ENCODE data around the gene KRT17.
"Not testable (repeated sequence)": the region's sequence is repeated elsewhere in the genome, so short reads cannot be mapped to it uniquely, and the experiment has no call there.

Gene KRT17

GRCh38 chr17:41619927-41620582 is 4.3 kb downstream of the KRT17 start:
- not testable (repeated sequence) for DNase-seq (ENCODE audit: low spot score)

GRCh38 chr17:41619036-41619926 is 5.1 kb downstream of the KRT17 start:
- peak; percentile 55 for DNase-seq (ENCODE audit: low spot score)

- no peak for DNase-seq (ENCODE audit: low spot score)
These were observed 5.9 kb downstream of the KRT17 start for GRCh38 chr17:41618341-41619035.

GRCh38 chr17:41617698-41618097 is 6.7 kb downstream of the KRT17 start:
- no peak for DNase-seq (ENCODE audit: low spot score)

- DNase-seq (ENCODE audit: low spot score) = no peak
These were observed 7.2 kb downstream of the KRT17 start for GRCh38 chr17:41617136-41617535.

GRCh38 chr17:41616486-41616885 is 7.9 kb downstream of the KRT17 start:
- DNase-seq (ENCODE audit: low spot score) = not testable (repeated sequence)

- peak; percentile 73 for DNase-seq (ENCODE audit: low spot score)
These were observed 8.9 kb downstream of the KRT17 start for GRCh38 chr17:41615454-41615853.

GRCh38 chr17:41614767-41615166 is 9.6 kb downstream of the KRT17 start:
- DNase-seq (ENCODE audit: low spot score) = not testable (repeated sequence)

- DNase-seq (ENCODE audit: low spot score) = no peak
These were observed 10.3 kb downstream of the KRT17 start for GRCh38 chr17:41614098-41614497.

- no peak for DNase-seq (ENCODE audit: low spot score)
These were observed 10.9 kb downstream of the KRT17 start for GRCh38 chr17:41613277-41614082.

- DNase-seq (ENCODE audit: low spot score) = peak; percentile 70
These were observed 11.8 kb downstream of the KRT17 start, which contains the start of gene KRT16 for GRCh38 chr17:41612376-41613160. TSS of gene KRT16 (minus strand) at chr17:41612767. CDS start at chr17:41612688, 79 bp downstream.

GRCh38 chr17:41610965-41611640 is 13.3 kb downstream of the KRT17 start:
- no peak for DNase-seq (ENCODE audit: low spot score)

- DNase-seq (ENCODE audit: low spot score) = not testable (repeated sequence)
These were observed 14.3 kb downstream of the KRT17 start for GRCh38 chr17:41610061-41610517.

GRCh38 chr17:41606930-41607329 is 17.4 kb downstream of the KRT17 start:
- DNase-seq (ENCODE audit: low spot score) = not testable (repeated sequence)

GRCh38 chr17:41602524-41602923 is 21.9 kb downstream of the KRT17 start:
- peak; percentile 37 for DNase-seq (ENCODE audit: low spot score)

- DNase-seq (ENCODE audit: low spot score) = no peak
These were observed 24.1 kb downstream of the KRT17 start for GRCh38 chr17:41600318-41600717.

- DNase-seq (ENCODE audit: low spot score) = peak; percentile 39
These were observed 24.7 kb downstream of the KRT17 start for GRCh38 chr17:41599680-41600079.

GRCh38 chr17:41595585-41595984 is 28.8 kb downstream of the KRT17 start:
- DNase-seq (ENCODE audit: low spot score) = no peak

GRCh38 chr17:41594363-41594915 is 29.9 kb downstream of the KRT17 start:
- no peak for DNase-seq (ENCODE audit: low spot score)
